Left colon (tissue), 2 donors: ENCODE measurements around the gene KRTAP12-3. TPM values are rescaled to one million over a fixed set of nuclear protein-coding genes. Genes with fewer than 3 reads are reported as not detected.

ENCODE experiments used
- total RNA-seq, 2 donors: library from RNA; stranded (reverse); fragmentation: NEBNext Ultra II Directional; extraction: Animal tissue kit (Norgen Biotek cat#: 25700); gene quantifications; one replicate each; pipeline ENCODE4 v1.2.1, GENCODE V29; 2021
- donor health status: DM: no; HTN: no; CAD: no.
- donor health status: DM: yes; HTN: yes; CAD: no.

Gene KRTAP12-3
- total RNA-seq, 2 donors from 2014 or later = not detected

Other genes starting within 250 kb of the KRTAP12-3 start
- 1 to 10 TPM; 2.5 to 3.5 TPM for gene LRRC3, start 202.4 kb upstream of the KRTAP12-3 start, total RNA-seq
- not detected for gene KRTAP10-1, start 117.7 kb upstream of the KRTAP12-3 start, total RNA-seq
- not detected for gene KRTAP10-2, start 106.4 kb upstream of the KRTAP12-3 start, total RNA-seq
- not detected for gene KRTAP10-3, start 99.1 kb upstream of the KRTAP12-3 start, total RNA-seq
- not detected for gene KRTAP10-4, start 84.2 kb upstream of the KRTAP12-3 start, total RNA-seq
- not detected for gene KRTAP10-5, start 77.3 kb upstream of the KRTAP12-3 start, total RNA-seq
- gene KRTAP10-6, start 65.4 kb upstream of the KRTAP12-3 start, total RNA-seq = not detected
- not detected for gene KRTAP10-7, start 57.3 kb upstream of the KRTAP12-3 start, total RNA-seq
- not detected for gene KRTAP10-8, start 45.9 kb upstream of the KRTAP12-3 start, total RNA-seq
- gene KRTAP10-9, start 30.8 kb upstream of the KRTAP12-3 start, total RNA-seq = not detected
- not detected for gene KRTAP10-10, start 20.6 kb upstream of the KRTAP12-3 start, total RNA-seq
- not detected for gene KRTAP10-11, start 11.5 kb upstream of the KRTAP12-3 start, total RNA-seq
- not detected for gene KRTAP12-4, start 3.3 kb upstream of the KRTAP12-3 start, total RNA-seq
- gene KRTAP12-2, start 9.0 kb downstream of the KRTAP12-3 start, total RNA-seq = not detected
- gene KRTAP12-1, start 24.2 kb downstream of the KRTAP12-3 start, total RNA-seq = not detected
- not detected for gene KRTAP10-12, start 39.2 kb downstream of the KRTAP12-3 start, total RNA-seq
- gene TSPEAR, start 53.6 kb downstream of the KRTAP12-3 start, total RNA-seq = under 1 TPM in 1 of 2 donors, not detected in 1; 0.09 TPM
- 10 to 100 TPM; 56.7 to 79.4 TPM for gene UBE2G2, start 143.9 kb downstream of the KRTAP12-3 start, total RNA-seq
- 10 to 100 TPM; 67.3 to 73.2 TPM for gene SUMO3, start 160.1 kb downstream of the KRTAP12-3 start, total RNA-seq
- gene PTTG1IP, start 215.8 kb downstream of the KRTAP12-3 start, total RNA-seq = 100 to 1,000 TPM; 206 to 380 TPM